ENCODE measurements around the gene PLA2G4B.

PLA2G4B gene

GRCh38 chr15:41851755-41852370 lies 13.2 kb downstream of the PLA2G4B start:
- no peak for DNase-seq

- DNase-seq: no peak
Measured at GRCh38 chr15:41852736-41853590, 14.3 kb downstream of the PLA2G4B start.

GRCh38 chr15:41853831-41854230 lies 15.2 kb downstream of the PLA2G4B start:
- no peak for DNase-seq

- DNase-seq: no peak
Measured at GRCh38 chr15:41854443-41854842, 15.8 kb downstream of the PLA2G4B start.

- DNase-seq: no peak
Measured at GRCh38 chr15:41855261-41855961, 16.8 kb downstream of the PLA2G4B start.

GRCh38 chr15:41856262-41856661 lies 17.6 kb downstream of the PLA2G4B start:
- DNase-seq: no peak

GRCh38 chr15:41856716-41857115 lies 18.1 kb downstream of the PLA2G4B start:
- no peak for DNase-seq

- DNase-seq: no peak
Measured at GRCh38 chr15:41857316-41857715, 18.7 kb downstream of the PLA2G4B start.

- no peak for DNase-seq
Measured at GRCh38 chr15:41858756-41859155, 20.1 kb downstream of the PLA2G4B start.

GRCh38 chr15:41860049-41860828 lies 21.6 kb downstream of the PLA2G4B start:
- no peak for DNase-seq

GRCh38 chr15:41861736-41862356 lies 23.2 kb downstream of the PLA2G4B start:
- DNase-seq: no peak

- DNase-seq: no peak
Measured at GRCh38 chr15:41862515-41863116, 24.0 kb downstream of the PLA2G4B start.

- no peak for DNase-seq
Measured at GRCh38 chr15:41865490-41866055, 26.9 kb downstream of the PLA2G4B start.

GRCh38 chr15:41866263-41866703 lies 27.6 kb downstream of the PLA2G4B start:
- DNase-seq: no peak

- DNase-seq: no peak
Measured at GRCh38 chr15:41866872-41867579, 28.4 kb downstream of the PLA2G4B start.

- no peak for DNase-seq
Measured at GRCh38 chr15:41868321-41868720, 29.7 kb downstream of the PLA2G4B start.

- no peak for DNase-seq
Measured at GRCh38 chr15:41869770-41870688, 31.4 kb downstream of the PLA2G4B start.

- peak; percentile 81 for DNase-seq
Measured at GRCh38 chr15:41870689-41871081, 32.0 kb downstream of the PLA2G4B start.

GRCh38 chr15:41871175-41871905 lies 32.7 kb downstream of the PLA2G4B start:
- DNase-seq: no peak

All from activated CD4-positive, alpha-beta T cell treated with anti-CD3 and anti-CD28 coated beads for 48 hours (primary cell).